ENCODE data around the gene SDHB. TPM values are rescaled to one million over a fixed set of nuclear protein-coding genes. Genes with fewer than 3 reads are reported as not detected.

SDHB gene
- total and polyA plus RNA-seq, 9 of the 15 experiments (the other 6 are each of a cell fraction or from before 2014, with no cell fraction given): 207 to 554 (median 365) TPM

DNA sequence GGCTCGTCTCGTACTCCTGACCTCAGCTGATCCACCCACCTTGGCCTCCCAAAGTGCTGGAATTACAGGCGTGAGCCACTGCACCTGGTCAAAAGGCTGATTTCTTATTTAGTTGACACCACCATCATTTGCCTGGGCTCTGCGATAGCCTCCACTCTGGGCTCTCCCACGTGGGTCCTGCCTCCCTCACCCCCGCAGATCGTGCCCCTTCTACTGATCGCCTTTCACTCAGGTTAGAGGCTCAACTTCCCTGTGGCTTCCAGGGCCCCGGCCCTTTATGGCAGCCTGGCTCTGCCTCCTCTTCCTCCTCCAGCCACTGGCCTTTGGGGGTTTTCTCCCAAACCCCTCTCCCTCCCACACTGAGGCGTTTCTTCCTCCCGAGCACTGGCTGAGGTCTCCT lies 70.9 kb downstream of the SDHB start (continued):
- TF ChIP-seq RBM14 (IDR thresholded peaks at IDR 0.05; ENCODE audit: borderline replicate concordance, insufficient read depth, low read depth, low read length): no peak
- TF ChIP-seq ZNF507 (tag; conservative IDR thresholded peaks at IDR 0.05): no peak
- no peak for TF ChIP-seq IRF2 (CRISPR knock-in tag; IDR thresholded peaks at IDR 0.05)
- TF ChIP-seq NR3C1 (CRISPR knock-in tag; IDR thresholded peaks at IDR 0.05): no peak
- TF ChIP-seq PHB2 (IDR thresholded peaks at IDR 0.05; ENCODE audit: low read depth): no peak
- no peak for TF ChIP-seq DPF2 (IDR thresholded peaks at IDR 0.05)
- no peak for TF ChIP-seq FOXJ3 (CRISPR knock-in tag; IDR thresholded peaks at IDR 0.05)
- TF ChIP-seq, protein P1, sequence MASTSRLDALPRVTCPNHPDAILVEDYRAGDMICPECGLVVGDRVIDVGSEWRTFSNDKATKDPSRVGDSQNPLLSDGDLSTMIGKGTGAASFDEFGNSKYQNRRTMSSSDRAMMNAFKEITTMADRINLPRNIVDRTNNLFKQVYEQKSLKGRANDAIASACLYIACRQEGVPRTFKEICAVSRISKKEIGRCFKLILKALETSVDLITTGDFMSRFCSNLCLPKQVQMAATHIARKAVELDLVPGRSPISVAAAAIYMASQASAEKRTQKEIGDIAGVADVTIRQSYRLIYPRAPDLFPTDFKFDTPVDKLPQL (IDR thresholded peaks at IDR 0.05; ENCODE audit: extremely low read depth, insufficient read length): no peak
- TF ChIP-seq TOE1 (IDR thresholded peaks at IDR 0.05; ENCODE audit: borderline replicate concordance): no peak
- no peak for TF ChIP-seq TOE1 (CRISPR knock-in tag; IDR thresholded peaks at IDR 0.05; ENCODE audit: borderline replicate concordance, low read depth)

DNA sequence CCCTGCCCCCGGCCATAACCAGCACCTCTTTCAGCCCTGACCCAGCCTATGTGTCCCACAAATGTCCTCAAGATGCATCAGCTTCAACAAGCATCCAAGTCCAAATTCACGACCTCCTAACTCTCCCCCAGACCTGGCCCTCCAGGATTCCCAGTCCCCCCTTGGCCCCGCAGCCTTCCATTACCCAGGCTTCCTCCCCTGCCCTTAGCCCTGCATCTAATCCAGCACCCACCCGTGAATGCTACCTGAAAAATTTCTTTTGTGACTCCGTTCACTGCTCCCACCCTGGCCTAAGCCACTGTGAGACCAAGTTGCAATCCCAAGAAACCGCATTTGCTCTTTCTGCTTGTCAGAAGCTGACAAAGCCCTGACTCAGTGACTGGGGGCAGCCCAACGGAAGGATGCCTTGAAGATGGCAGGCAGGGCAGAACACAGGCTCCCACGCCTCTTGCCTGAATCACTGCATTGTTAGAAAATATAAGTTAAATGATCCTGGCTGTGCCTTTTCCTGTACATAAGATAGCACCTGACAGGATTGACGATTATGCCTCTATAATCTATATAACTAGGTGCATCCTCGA lies 72.5 kb downstream of the SDHB start:
- no peak for FAIRE-seq
- TF ChIP-seq, protein P2, sequence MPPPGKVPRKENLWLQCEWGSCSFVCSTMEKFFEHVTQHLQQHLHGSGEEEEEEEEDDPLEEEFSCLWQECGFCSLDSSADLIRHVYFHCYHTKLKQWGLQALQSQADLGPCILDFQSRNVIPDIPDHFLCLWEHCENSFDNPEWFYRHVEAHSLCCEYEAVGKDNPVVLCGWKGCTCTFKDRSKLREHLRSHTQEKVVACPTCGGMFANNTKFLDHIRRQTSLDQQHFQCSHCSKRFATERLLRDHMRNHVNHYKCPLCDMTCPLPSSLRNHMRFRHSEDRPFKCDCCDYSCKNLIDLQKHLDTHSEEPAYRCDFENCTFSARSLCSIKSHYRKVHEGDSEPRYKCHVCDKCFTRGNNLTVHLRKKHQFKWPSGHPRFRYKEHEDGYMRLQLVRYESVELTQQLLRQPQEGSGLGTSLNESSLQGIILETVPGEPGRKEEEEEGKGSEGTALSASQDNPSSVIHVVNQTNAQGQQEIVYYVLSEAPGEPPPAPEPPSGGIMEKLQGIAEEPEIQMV (tag; conservative IDR thresholded peaks at IDR 0.05; ENCODE audit: low read depth): no peak
- TF ChIP-seq PML (IDR thresholded peaks at IDR 0.05; ENCODE audit: low read length): no peak
- TF ChIP-seq CREB1 (IDR thresholded peaks at IDR 0.05): no peak
- no peak for TF ChIP-seq CREB1 (CRISPR knock-in tag; IDR thresholded peaks at IDR 0.05)
- no peak for TF ChIP-seq SAFB2 (IDR thresholded peaks at IDR 0.05; ENCODE audit: borderline replicate concordance, low read depth, low read length, severe bottlenecking)
- no peak for TF ChIP-seq U2AF1 (optimal IDR thresholded peaks at IDR 0.05; ENCODE audit: low read depth, low read length)
- no peak for TF ChIP-seq SMARCA5 (IDR thresholded peaks at IDR 0.05)
- TF ChIP-seq PHTF2 (CRISPR knock-in tag; IDR thresholded peaks at IDR 0.05): no peak

More for the DNA sequence above, 72.5 kb downstream of the SDHB start:
- no peak for ATAC-seq
- WGBS (ENCODE audit: insufficient coverage, low coverage, missing lambda C conversion rate): 16% methylated on average over 10 of the region's 10 CpGs
- in situ Hi-C loops (cut with MboI): no loop called here
- Histone ChIP-seq H3K9me3 (replicated peaks; ENCODE audit: control insufficient read depth, insufficient read depth, low read depth, low read length) (no peaks in the 10 kb centered on the region), H3K4me2 (ENCODE audit: insufficient read depth, low read length) (no peak overlapping the region), H3K79me2 (ENCODE audit: control insufficient read depth, insufficient read depth, low read length) (no peaks in the 10 kb centered on the region), H4K20me1 (replicated peaks; ENCODE audit: control insufficient read depth, insufficient read depth, low read length) (peaks cover 18% of the 10 kb centered on the region; the same call in 1 of the 2 replicates), H3K27ac (ENCODE audit: extremely low read depth, low read depth, low read length) (no peak overlapping the region), H3K4me3 (no peak overlapping the region), H3K36me3 (ENCODE audit: control insufficient read depth, insufficient read depth, low read length) (peaks cover 4% of the 10 kb centered on the region; the same call in 1 of the 3 replicates), H3K9me1 (ENCODE audit: control insufficient read depth, insufficient read depth, low read length) (no peaks in the 10 kb centered on the region), H2AFZ (ENCODE audit: low read depth, low read length) (no peak overlapping the region), H3K9ac (ENCODE audit: insufficient read depth in 1 of 2, low read depth in 2 of 2, low read length in 2 of 2) (no peak overlapping the region), H3K27me3 (ENCODE audit: control insufficient read depth in 2 of 2, insufficient read depth in 2 of 2, low read length in 2 of 2) (peaks cover 17 to 25% of the 10 kb centered on the region in 2 experiments; a peak in 3 of 5 replicates), H3K4me1 (replicated peaks in 1 of 2; ENCODE audit: control insufficient read depth in 2 of 2, insufficient read depth in 2 of 2, low read length in 2 of 2) (peaks cover 0 to 35% of the 10 kb centered on the region in 2 experiments; a peak in 2 of 5 replicates)
- intact Hi-C loops (cut with micrococcal nuclease): no loop called here
- BruUV-seq (replicated peaks): no TSS peak
- CTCF ChIA-PET (ENCODE audit: low intra/inter-chr PET ratio): no interaction called here
- POLR2A ChIA-PET: interaction anchor here (0.7 to 1.8 kb wide), 6 partner anchors 8 to 167 kb away, joined by 3 to 5 read pairs (median 4); no protein-coding TSS in a partner anchor
- no peak for DNase-seq (ENCODE audit: extremely low read depth in 1 of 4, low spot score in 3 of 4)
